HEK293 (cell line): ENCODE data around the gene RBM15B.

Experiments
- CTCF ChIA-PET: fragments of 350-600 bp; formaldehyde crosslinking; extraction: SDS; loops from one replicate; lab custom pipeline; 2021; ENCODE audit warnings: antibody characterized with exemption; lab: Yijun Ruan, JAX
- POLR2A ChIA-PET: fragments of 300-600 bp; formaldehyde crosslinking; extraction: SDS; loops from one replicate; lab custom pipeline; 2020; ENCODE audit warnings: antibody characterized with exemption, inconsistent platforms; lab: Yijun Ruan, JAX
- H3K27ac ChIP-seq: fragments of 200-500 bp; sonication (Bioruptor generic); 2 replicates; pipeline ENCODE4 v1.5.1; 2014; ENCODE audit warnings: low read depth, low read length, control low read depth, inconsistent platforms; ENCODE audit errors: extremely low read depth
- H3K36me3 ChIP-seq, 2 experiments: fragments of 200-500 bp in 1 of 2; sonication (Bioruptor generic) in 1 of 2; 1 replicate in 1 of 2; 2 replicates in 1 of 2; pipeline ENCODE4 v1.5.1; 2014 to 2017; ENCODE audit warnings: inconsistent platforms in 2 of 2, low read length in 2 of 2; ENCODE audit not compliant: control insufficient read depth in 2 of 2, insufficient read depth in 1 of 2
- H3K4me1 ChIP-seq: fragments of 200-500 bp; sonication (Bioruptor generic); 2 replicates; pipeline ENCODE4 v1.5.1; 2014; ENCODE audit warnings: mild to moderate bottlenecking, low read length, inconsistent platforms; ENCODE audit not compliant: control insufficient read depth, insufficient read depth
- H3K4me3 ChIP-seq: 2 replicates; pipeline ENCODE4 v1.5.1; 2011; ENCODE audit warnings: low read depth, mild to moderate bottlenecking, control low read depth, low read length, moderate library complexity
- H3K9me3 ChIP-seq: fragments of 200-500 bp; sonication (Bioruptor generic); 2 replicates; pipeline ENCODE4 v1.5.1; 2014; ENCODE audit warnings: low read depth, low read length, inconsistent platforms; ENCODE audit not compliant: control insufficient read depth, insufficient read depth
- TCF7L2 ChIP-seq: IDR thresholded peaks from 2 replicates; pipeline ENCODE4 v1.6.1; 2011; ENCODE audit warnings: low read depth, mild to moderate bottlenecking, inconsistent platforms, low read length, moderate library complexity, borderline replicate concordance
- ZBTB6 ChIP-seq: fragments of 450-650 bp; formaldehyde crosslinking; IDR thresholded peaks from 2 replicates; pipeline ENCODE4 v1.5.1; 2017; ENCODE audit warnings: missing biosample characterization, missing genetic modification characterization
- ZNF10 ChIP-seq: fragments of 450-650 bp; formaldehyde crosslinking; IDR thresholded peaks from 2 replicates; pipeline ENCODE4 v1.5.1; 2017; ENCODE audit warnings: missing biosample characterization, missing genetic modification characterization
- ZNF174 ChIP-seq: fragments of 450-650 bp; formaldehyde crosslinking; IDR thresholded peaks from 2 replicates; pipeline ENCODE4 v1.5.0; 2017; ENCODE audit warnings: missing biosample characterization, mild to moderate bottlenecking, missing genetic modification characterization
- ZNF211 ChIP-seq: fragments of 450-650 bp; formaldehyde crosslinking; IDR thresholded peaks from 2 replicates; pipeline ENCODE4 v1.5.1; 2016; ENCODE audit warnings: low read depth, missing biosample characterization, missing genetic modification characterization
- ZNF302 ChIP-seq: fragments of 450-650 bp; formaldehyde crosslinking; IDR thresholded peaks from 2 replicates; pipeline ENCODE4 v1.5.1; 2016; ENCODE audit warnings: missing biosample characterization, missing genetic modification characterization, low read depth
- ZNF311 ChIP-seq: fragments of 450-650 bp; formaldehyde crosslinking; IDR thresholded peaks from 2 replicates; pipeline ENCODE4 v1.5.1; 2017; ENCODE audit warnings: missing biosample characterization, missing genetic modification characterization, borderline replicate concordance
- ZNF426 ChIP-seq: fragments of 450-650 bp; formaldehyde crosslinking; IDR thresholded peaks from 2 replicates; pipeline ENCODE4 v1.5.1; 2017; ENCODE audit warnings: missing biosample characterization, missing genetic modification characterization, mild to moderate bottlenecking, inconsistent platforms, moderate library complexity
- ZNF488 ChIP-seq: fragments of 450-650 bp; formaldehyde crosslinking; IDR thresholded peaks from 2 replicates; pipeline ENCODE4 v1.5.1; 2016; ENCODE audit warnings: missing biosample characterization, missing genetic modification characterization
- ZNF510 ChIP-seq: fragments of 450-650 bp; formaldehyde crosslinking; IDR thresholded peaks from 2 replicates; pipeline ENCODE4 v1.5.1; 2018; ENCODE audit warnings: mild to moderate bottlenecking, missing genetic modification characterization, missing biosample characterization; ENCODE audit not compliant: insufficient replicate concordance
- ZNF707 ChIP-seq: fragments of 450-650 bp; formaldehyde crosslinking; IDR thresholded peaks from 2 replicates; pipeline ENCODE4 v1.5.1; 2016; ENCODE audit warnings: missing biosample characterization, missing genetic modification characterization
- TF ChIP-seq, protein P1 (sequence below): fragments of 450-650 bp; formaldehyde crosslinking; IDR thresholded peaks from 2 replicates; pipeline ENCODE4 v1.5.1; 2016; ENCODE audit warnings: missing biosample characterization, missing genetic modification characterization
- TF ChIP-seq, protein P2 (sequence below): fragments of 450-650 bp; formaldehyde crosslinking; IDR thresholded peaks from 2 replicates; pipeline ENCODE4 v1.5.1; 2016; ENCODE audit warnings: missing biosample characterization, missing genetic modification characterization
- TF ChIP-seq, protein P3 (sequence below): fragments of 450-650 bp; formaldehyde crosslinking; IDR thresholded peaks from 2 replicates; pipeline ENCODE4 v1.5.1; 2016; ENCODE audit warnings: missing biosample characterization, missing genetic modification characterization
- TF ChIP-seq, protein P4 (sequence below): fragments of 450-650 bp; formaldehyde crosslinking; IDR thresholded peaks from 2 replicates; pipeline ENCODE4 v1.5.1; 2016; ENCODE audit warnings: missing biosample characterization, missing genetic modification characterization, low read depth
- TF ChIP-seq, protein P5 (sequence below): fragments of 450-650 bp; formaldehyde crosslinking; IDR thresholded peaks from 2 replicates; pipeline ENCODE4 v1.5.1; 2016; ENCODE audit warnings: missing biosample characterization, missing genetic modification characterization, borderline replicate concordance
- TF ChIP-seq, protein P6 (sequence below): sonication (generic); formaldehyde crosslinking; IDR thresholded peaks from 2 replicates; pipeline ENCODE4 v1.8.1; 2022; ENCODE audit warnings: mild to moderate bottlenecking, moderate library complexity, missing genetic modification reagents

RBM15B gene

GRCh38 chr3:51386159-51386851, 4.8 kb upstream of the RBM15B start (continued):
- TF ChIP-seq, protein P1, sequence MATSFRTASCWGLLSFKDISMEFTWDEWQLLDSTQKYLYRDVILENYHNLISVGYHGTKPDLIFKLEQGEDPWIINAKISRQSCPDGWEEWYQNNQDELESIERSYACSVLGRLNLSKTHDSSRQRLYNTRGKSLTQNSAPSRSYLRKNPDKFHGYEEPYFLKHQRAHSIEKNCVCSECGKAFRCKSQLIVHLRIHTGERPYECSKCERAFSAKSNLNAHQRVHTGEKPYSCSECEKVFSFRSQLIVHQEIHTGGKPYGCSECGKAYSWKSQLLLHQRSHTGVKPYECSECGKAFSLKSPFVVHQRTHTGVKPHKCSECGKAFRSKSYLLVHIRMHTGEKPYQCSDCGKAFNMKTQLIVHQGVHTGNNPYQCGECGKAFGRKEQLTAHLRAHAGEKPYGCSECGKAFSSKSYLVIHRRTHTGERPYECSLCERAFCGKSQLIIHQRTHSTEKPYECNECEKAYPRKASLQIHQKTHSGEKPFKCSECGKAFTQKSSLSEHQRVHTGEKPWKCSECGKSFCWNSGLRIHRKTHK (tag by site-specific recombination): no peak
- no peak for TF ChIP-seq ZNF426 (tag by site-specific recombination)
- TF ChIP-seq, protein P2, sequence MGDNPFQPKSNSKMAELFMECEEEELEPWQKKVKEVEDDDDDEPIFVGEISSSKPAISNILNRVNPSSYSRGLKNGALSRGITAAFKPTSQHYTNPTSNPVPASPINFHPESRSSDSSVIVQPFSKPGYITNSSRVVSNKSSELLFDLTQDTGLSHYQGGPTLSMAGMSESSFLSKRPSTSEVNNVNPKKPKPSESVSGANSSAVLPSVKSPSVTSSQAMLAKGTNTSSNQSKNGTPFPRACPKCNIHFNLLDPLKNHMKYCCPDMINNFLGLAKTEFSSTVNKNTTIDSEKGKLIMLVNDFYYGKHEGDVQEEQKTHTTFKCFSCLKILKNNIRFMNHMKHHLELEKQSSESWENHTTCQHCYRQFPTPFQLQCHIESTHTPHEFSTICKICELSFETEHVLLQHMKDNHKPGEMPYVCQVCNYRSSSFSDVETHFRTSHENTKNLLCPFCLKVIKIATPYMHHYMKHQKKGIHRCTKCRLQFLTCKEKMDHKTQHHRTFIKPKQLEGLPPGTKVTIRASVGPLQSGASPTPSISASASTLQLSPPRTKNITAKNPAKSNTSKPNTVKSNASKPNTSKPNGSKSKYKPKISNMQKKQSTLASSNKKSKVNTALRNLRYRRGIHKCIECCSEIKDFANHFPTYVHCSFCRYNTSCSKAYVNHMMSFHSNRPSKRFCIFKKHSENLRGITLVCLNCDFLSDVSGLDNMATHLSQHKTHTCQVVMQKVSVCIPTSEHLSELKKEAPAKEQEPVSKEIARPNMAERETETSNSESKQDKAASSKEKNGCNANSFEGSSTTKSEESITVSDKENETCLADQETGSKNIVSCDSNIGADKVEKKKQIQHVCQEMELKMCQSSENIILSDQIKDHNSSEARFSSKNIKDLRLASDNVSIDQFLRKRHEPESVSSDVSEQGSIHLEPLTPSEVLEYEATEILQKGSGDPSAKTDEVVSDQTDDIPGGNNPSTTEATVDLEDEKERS (tag by site-specific recombination): no peak
- no peak for TF ChIP-seq ZNF707 (tag by site-specific recombination)
- TF ChIP-seq, protein P3, sequence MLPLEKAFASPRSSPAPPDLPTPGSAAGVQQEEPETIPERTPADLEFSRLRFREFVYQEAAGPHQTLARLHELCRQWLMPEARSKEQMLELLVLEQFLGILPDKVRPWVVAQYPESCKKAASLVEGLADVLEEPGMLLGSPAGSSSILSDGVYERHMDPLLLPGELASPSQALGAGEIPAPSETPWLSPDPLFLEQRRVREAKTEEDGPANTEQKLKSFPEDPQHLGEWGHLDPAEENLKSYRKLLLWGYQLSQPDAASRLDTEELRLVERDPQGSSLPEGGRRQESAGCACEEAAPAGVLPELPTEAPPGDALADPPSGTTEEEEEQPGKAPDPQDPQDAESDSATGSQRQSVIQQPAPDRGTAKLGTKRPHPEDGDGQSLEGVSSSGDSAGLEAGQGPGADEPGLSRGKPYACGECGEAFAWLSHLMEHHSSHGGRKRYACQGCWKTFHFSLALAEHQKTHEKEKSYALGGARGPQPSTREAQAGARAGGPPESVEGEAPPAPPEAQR (tag by site-specific recombination): no peak
- no peak for TF ChIP-seq ZNF302 (tag by site-specific recombination)
- TF ChIP-seq, protein P4, sequence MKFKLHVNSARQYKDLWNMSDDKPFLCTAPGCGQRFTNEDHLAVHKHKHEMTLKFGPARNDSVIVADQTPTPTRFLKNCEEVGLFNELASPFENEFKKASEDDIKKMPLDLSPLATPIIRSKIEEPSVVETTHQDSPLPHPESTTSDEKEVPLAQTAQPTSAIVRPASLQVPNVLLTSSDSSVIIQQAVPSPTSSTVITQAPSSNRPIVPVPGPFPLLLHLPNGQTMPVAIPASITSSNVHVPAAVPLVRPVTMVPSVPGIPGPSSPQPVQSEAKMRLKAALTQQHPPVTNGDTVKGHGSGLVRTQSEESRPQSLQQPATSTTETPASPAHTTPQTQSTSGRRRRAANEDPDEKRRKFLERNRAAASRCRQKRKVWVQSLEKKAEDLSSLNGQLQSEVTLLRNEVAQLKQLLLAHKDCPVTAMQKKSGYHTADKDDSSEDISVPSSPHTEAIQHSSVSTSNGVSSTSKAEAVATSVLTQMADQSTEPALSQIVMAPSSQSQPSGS (tag by site-specific recombination): no peak
- no peak for TF ChIP-seq ZBTB6
- TF ChIP-seq ZNF211 (tag by site-specific recombination): no peak
- no peak for TF ChIP-seq ZNF311 (tag by site-specific recombination)
- TF ChIP-seq, all 188 proteins: peak for 0

DNA sequence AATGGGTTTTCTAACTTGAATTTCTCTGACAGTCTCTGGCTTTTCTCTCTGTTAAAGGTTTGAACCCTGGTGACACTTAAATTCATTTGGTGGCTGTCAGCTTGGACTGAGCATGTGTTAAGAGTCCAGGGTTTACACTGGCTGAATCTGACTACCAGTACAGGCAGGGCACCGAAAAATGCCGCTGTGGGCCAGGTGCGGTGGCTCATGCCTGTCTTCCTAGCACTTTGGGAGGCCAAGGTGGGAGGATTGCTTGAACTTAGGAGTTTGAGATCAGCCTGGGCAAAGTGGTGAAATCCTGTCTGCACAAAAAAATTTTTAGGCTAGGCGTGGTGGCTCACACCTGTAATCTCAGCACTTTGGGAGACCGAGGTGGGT, 4.2 kb upstream of the RBM15B start:
- H3K36me3 ChIP-seq: peaks cover 0 to 49% of the 10 kb centered on the region in 2 experiments; a peak in 1 of 3 replicates
- no peaks in the 10 kb centered on the region for H3K9me3 ChIP-seq
- peak overlapping the region; percentile 96 for H3K4me3 ChIP-seq
- no peaks in the 10 kb centered on the region for H3K4me1 ChIP-seq
- CTCF ChIA-PET: interaction anchor here (0.6 to 2.3 kb wide), 2 partner anchors 771 to 1855 kb away, joined by 3 to 13 read pairs; partner anchors contain the start of gene MAPKAPK3
- POLR2A ChIA-PET: interaction anchor here (0.6 kb wide), 1 partner anchor 113 kb away, joined by 7 read pairs; no protein-coding TSS in a partner anchor
- no peak overlapping the region for H3K27ac ChIP-seq
- TF ChIP-seq, protein P5, sequence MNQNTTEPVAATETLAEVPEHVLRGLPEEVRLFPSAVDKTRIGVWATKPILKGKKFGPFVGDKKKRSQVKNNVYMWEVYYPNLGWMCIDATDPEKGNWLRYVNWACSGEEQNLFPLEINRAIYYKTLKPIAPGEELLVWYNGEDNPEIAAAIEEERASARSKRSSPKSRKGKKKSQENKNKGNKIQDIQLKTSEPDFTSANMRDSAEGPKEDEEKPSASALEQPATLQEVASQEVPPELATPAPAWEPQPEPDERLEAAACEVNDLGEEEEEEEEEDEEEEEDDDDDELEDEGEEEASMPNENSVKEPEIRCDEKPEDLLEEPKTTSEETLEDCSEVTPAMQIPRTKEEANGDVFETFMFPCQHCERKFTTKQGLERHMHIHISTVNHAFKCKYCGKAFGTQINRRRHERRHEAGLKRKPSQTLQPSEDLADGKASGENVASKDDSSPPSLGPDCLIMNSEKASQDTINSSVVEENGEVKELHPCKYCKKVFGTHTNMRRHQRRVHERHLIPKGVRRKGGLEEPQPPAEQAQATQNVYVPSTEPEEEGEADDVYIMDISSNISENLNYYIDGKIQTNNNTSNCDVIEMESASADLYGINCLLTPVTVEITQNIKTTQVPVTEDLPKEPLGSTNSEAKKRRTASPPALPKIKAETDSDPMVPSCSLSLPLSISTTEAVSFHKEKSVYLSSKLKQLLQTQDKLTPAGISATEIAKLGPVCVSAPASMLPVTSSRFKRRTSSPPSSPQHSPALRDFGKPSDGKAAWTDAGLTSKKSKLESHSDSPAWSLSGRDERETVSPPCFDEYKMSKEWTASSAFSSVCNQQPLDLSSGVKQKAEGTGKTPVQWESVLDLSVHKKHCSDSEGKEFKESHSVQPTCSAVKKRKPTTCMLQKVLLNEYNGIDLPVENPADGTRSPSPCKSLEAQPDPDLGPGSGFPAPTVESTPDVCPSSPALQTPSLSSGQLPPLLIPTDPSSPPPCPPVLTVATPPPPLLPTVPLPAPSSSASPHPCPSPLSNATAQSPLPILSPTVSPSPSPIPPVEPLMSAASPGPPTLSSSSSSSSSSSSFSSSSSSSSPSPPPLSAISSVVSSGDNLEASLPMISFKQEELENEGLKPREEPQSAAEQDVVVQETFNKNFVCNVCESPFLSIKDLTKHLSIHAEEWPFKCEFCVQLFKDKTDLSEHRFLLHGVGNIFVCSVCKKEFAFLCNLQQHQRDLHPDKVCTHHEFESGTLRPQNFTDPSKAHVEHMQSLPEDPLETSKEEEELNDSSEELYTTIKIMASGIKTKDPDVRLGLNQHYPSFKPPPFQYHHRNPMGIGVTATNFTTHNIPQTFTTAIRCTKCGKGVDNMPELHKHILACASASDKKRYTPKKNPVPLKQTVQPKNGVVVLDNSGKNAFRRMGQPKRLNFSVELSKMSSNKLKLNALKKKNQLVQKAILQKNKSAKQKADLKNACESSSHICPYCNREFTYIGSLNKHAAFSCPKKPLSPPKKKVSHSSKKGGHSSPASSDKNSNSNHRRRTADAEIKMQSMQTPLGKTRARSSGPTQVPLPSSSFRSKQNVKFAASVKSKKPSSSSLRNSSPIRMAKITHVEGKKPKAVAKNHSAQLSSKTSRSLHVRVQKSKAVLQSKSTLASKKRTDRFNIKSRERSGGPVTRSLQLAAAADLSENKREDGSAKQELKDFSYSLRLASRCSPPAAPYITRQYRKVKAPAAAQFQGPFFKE (tag by site-specific recombination): no peak
- TF ChIP-seq TCF7L2 (no peak), ZNF10 (no peak), ZNF174 (no peak), ZNF707 (tag by site-specific recombination) (no peak), ZNF510 (tag by site-specific recombination) (no peak), ZNF488 (tag by site-specific recombination) (no peak)
- TF ChIP-seq, protein P6, sequence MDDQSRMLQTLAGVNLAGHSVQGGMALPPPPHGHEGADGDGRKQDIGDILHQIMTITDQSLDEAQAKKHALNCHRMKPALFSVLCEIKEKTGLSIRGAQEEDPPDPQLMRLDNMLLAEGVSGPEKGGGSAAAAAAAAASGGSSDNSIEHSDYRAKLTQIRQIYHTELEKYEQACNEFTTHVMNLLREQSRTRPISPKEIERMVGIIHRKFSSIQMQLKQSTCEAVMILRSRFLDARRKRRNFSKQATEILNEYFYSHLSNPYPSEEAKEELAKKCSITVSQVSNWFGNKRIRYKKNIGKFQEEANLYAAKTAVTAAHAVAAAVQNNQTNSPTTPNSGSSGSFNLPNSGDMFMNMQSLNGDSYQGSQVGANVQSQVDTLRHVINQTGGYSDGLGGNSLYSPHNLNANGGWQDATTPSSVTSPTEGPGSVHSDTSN (CRISPR knock-in tag): no peak
